ENCODE results near the gene AQP12B. TPM values are rescaled to one million over a fixed set of nuclear protein-coding genes. Genes with fewer than 3 reads are reported as not detected.

The AQP12B gene
- total and polyA plus RNA-seq, 2 of the 8 experiments (the other 6 are each of a cell fraction or from before 2014, with no cell fraction given) = not detected

DNA sequence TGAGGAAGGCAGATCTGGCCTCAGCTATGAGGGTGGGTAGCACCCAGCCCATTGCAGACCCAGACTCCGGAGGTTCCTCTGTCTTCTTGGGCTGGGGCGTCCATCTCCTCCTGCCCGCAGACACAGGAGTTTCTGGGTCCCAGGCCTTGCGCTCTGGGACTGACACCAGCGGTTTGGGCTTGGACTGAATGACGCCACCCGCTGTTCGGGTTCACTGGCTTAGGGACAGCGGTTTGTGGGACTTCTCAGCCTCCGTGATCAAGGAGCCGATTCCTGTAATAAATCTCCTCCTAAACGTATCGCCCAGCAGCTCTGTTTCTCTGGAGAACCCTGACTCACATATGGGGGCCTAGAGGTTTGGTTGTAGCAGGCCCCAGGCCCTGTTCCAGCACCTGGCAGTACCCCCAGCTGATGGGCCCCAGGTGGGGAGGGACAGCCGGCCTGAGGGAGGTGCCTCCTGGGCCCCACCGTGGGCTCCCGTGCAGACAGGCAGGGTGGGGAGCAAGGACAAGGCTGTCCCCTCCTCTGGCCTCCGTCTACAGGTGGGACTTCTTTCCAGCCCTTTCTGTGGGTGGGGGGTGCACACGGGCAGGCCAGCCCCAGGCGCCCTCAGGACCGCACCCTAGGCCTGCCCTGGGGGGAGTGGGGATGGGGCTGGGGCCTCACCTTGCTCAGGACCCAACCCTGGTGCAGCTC is 4.5 kb upstream of the AQP12B start (continued):
- TF ChIP-seq POU5F1 (IDR thresholded peaks at IDR 0.05; ENCODE audit: low read depth, low read length) (no peak), RNF2 (IDR thresholded peaks at IDR 0.05; ENCODE audit: borderline replicate concordance, low read depth, low read length, missing control alignments, poor library complexity, severe bottlenecking) (no peak), CBX5 (IDR thresholded peaks at IDR 0.05; ENCODE audit: low read depth, low read length) (no peak)
